HFFc6 (cell line): ENCODE measurements around the gene RSRC1. TPM values are rescaled to one million over a fixed set of nuclear protein-coding genes. Genes with fewer than 3 reads are reported as not detected.

Source experiments
- DNase-seq: peaks from one replicate; pipeline ENCODE4 v3.0.0-alpha.2; 2018
- H3K27ac Mint-ChIP-seq: 2 replicates; pipeline ENCODE4 v1.8.0; 2020; ENCODE audit warnings: mild to moderate bottlenecking, mixed read lengths
- H3K27me3 Mint-ChIP-seq: 2 replicates; pipeline ENCODE4 v1.8.0; 2021; ENCODE audit warnings: mild to moderate bottlenecking, moderate library complexity, mixed read lengths; ENCODE audit not compliant: insufficient read depth
- H3K36me3 Mint-ChIP-seq: 2 replicates; pipeline ENCODE4 v1.8.0; 2021; ENCODE audit warnings: low read depth, mixed read lengths
- H3K4me1 Mint-ChIP-seq: 2 replicates; pipeline ENCODE4 v1.8.0; 2020; ENCODE audit warnings: low read depth, mixed read lengths
- H3K4me3 Mint-ChIP-seq: 2 replicates; pipeline ENCODE4 v1.8.0; 2020; ENCODE audit warnings: mild to moderate bottlenecking, moderate library complexity, mixed read lengths
- H3K9me3 Mint-ChIP-seq: 2 replicates; pipeline ENCODE4 v1.8.0; 2020; ENCODE audit warnings: mild to moderate bottlenecking, mixed read lengths
- CTCF ChIP-seq: fragments of 200-600 bp; sonication (generic); IDR thresholded peaks from 2 replicates; pipeline ENCODE4 v1.5.0; 2021; ENCODE audit warnings: antibody characterized with exemption, mild to moderate bottlenecking
- total RNA-seq, 6 experiments: library from RNA; stranded (reverse); fragmentation: NEBNext Ultra II Directional; extraction: Animal tissue kit (Norgen Biotek cat#: 25700); gene quantifications; 2 replicates in 1 of 6; 3 replicates in 5 of 6; pipeline ENCODE4 v1.2.3, GENCODE V29; 2021

The RSRC1 gene
- total RNA-seq, 6 experiments from 2014 or later = 20.5 to 37.6 (median 33.0) TPM

- H3K4me1 Mint-ChIP-seq = peaks cover 56% of the 10 kb centered on the region
- DNase-seq = no peak
- TF ChIP-seq CTCF = no peak
- peak overlapping the region; percentile 82 for H3K27ac Mint-ChIP-seq
- H3K36me3 Mint-ChIP-seq = peaks cover 24% of the 10 kb centered on the region
- H3K4me3 Mint-ChIP-seq = peak overlapping the region; percentile 95
- H3K27me3 Mint-ChIP-seq = peaks cover 34% of the 10 kb centered on the region
- no peaks in the 10 kb centered on the region for H3K9me3 Mint-ChIP-seq
Measured at GRCh38 chr3:158102242-158103080, 7.4 kb upstream of the RSRC1 start.

- H3K36me3 Mint-ChIP-seq = peaks cover 16% of the 10 kb centered on the region; the same call in 1 of the 2 replicates
- 0 out of 2 replicates have a peak, but pooled peaks have one; percentile 10 for TF ChIP-seq CTCF
- DNase-seq = no peak
- no peaks in the 10 kb centered on the region for H3K9me3 Mint-ChIP-seq
- H3K4me3 Mint-ChIP-seq = peak overlapping the region; percentile 95
- H3K27ac Mint-ChIP-seq = peak overlapping the region; percentile 82
- H3K27me3 Mint-ChIP-seq = peaks cover 27% of the 10 kb centered on the region
- peaks cover 51% of the 10 kb centered on the region for H3K4me1 Mint-ChIP-seq
Measured at GRCh38 chr3:158103081-158103886, 6.6 kb upstream of the RSRC1 start.

DNA sequence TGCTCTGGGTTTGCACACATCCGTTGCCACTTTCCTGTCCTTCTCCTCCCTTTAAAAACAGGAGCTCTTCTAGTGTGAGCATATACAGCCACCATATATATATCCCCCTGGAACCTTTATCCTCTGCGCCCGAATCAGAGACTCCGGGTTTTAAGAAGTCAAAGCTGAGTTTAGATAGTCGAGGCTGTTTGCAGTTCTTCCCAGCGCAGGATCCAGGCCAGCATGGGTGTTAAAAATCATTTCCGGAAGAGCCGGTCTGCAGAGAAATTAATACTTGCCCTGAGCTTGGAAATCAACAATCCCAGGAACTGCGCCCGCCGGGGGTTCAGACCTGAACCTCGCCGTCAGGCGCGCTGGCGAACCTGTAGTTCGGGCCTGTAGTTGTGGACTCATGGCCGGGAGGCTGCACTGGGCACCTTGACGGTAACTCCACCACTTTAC, 6.0 kb upstream of the RSRC1 start:
- H3K27me3 Mint-ChIP-seq = peaks cover 22% of the 10 kb centered on the region

GRCh38 chr3:158104431-158104921, 5.4 kb upstream of the RSRC1 start:
- Mint-ChIP-seq H3K9me3 (no peaks in the 10 kb centered on the region), H3K27ac (peak overlapping the region; percentile 82), H3K4me3 (peak overlapping the region; percentile 95), H3K4me1 (peaks cover 46% of the 10 kb centered on the region), H3K27me3 (peaks cover 21% of the 10 kb centered on the region), H3K36me3 (peaks cover 9% of the 10 kb centered on the region)
- no peak for TF ChIP-seq CTCF
- DNase-seq = no peak

More for the DNA sequence above, 6.0 kb upstream of the RSRC1 start:
- peaks cover 48% of the 10 kb centered on the region for H3K4me1 Mint-ChIP-seq
- H3K36me3 Mint-ChIP-seq = peaks cover 10% of the 10 kb centered on the region; the same call in 1 of the 2 replicates
- H3K27ac Mint-ChIP-seq = peak overlapping the region; percentile 82
- H3K4me3 Mint-ChIP-seq = peak overlapping the region; percentile 95
- no peak for DNase-seq
- no peak for TF ChIP-seq CTCF
- H3K9me3 Mint-ChIP-seq = no peaks in the 10 kb centered on the region

DNA sequence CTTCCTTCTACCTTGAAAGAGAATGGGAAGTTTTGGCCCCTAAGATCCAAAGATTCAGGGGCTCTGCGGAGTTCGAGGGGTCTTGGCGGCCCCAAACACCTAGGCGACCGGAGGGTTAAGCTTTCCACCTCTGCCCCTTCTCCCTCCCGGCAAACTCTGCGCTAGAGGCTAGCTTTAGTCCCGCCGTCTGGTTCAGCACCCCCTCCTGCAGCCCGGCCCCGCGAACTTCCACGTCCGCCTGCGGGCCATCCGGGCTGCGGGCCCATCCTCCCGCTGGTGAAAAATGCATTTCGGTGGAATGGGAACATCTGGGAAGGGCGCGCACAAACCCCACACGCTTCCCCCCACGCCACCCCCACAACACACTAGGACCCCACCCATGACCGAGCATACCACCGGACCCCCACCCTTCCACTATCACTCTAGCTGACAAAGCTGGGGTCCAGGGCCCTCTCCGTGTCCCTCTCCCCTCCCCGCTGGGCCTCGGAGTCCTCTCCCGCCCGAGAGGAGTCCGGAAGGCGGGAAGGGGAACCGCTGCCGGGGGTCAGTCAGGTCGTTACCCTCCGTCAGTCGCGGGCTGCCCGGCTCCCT, 4.7 kb upstream of the RSRC1 start:
- Mint-ChIP-seq H3K4me1 (peaks cover 51% of the 10 kb centered on the region), H3K36me3 (peaks cover 13% of the 10 kb centered on the region), H3K4me3 (peak overlapping the region; percentile 95), H3K9me3 (0 out of 2 replicates have a peak, but pooled peaks cover 3% of the 10 kb centered on the region), H3K27me3 (peaks cover 24% of the 10 kb centered on the region), H3K27ac (peak overlapping the region; percentile 82)
- no peak for TF ChIP-seq CTCF
- no peak for DNase-seq
